ENCODE data around the gene SCARF1.

- TF ChIP-seq CTCF (optimal IDR thresholded peaks at IDR 0.05 in 1 of 3, IDR thresholded peaks at IDR 0.05 in 1 of 3, conservative IDR thresholded peaks at IDR 0.05 in 1 of 3; ENCODE audit: extremely low read depth in 1 of 3, insufficient read depth in 2 of 3, low read length in 3 of 3): no peak
- no peak for TF ChIP-seq EZH2 (IDR thresholded peaks at IDR 0.05; ENCODE audit: low read length)
Observed at GRCh38 chr17:1584167-1584566, 61.4 kb downstream of the SCARF1 start.
